HTR-8/SVneo (cell line): Measurements from ENCODE around the gene LBHD1.
A peak's percentile ranks its signal among the peaks of the same experiment; 100 is the strongest.
"Not testable (repeated sequence)": the region's sequence is repeated elsewhere in the genome, so short reads cannot be mapped to it uniquely, and the experiment has no call there.

ENCODE experiments used
- DNase-seq: peaks from one replicate; pipeline ENCODE4 v3.0.0; 2011; ENCODE audit warnings: low spot score, mixed read lengths; ENCODE audit not compliant: insufficient read length
- FAIRE-seq: peaks from 2 replicates; lab custom pipeline; 2011; peaks lifted over from hg19 to GRCh38; lab: Jason Lieb, UNC

LBHD1 gene

DNA sequence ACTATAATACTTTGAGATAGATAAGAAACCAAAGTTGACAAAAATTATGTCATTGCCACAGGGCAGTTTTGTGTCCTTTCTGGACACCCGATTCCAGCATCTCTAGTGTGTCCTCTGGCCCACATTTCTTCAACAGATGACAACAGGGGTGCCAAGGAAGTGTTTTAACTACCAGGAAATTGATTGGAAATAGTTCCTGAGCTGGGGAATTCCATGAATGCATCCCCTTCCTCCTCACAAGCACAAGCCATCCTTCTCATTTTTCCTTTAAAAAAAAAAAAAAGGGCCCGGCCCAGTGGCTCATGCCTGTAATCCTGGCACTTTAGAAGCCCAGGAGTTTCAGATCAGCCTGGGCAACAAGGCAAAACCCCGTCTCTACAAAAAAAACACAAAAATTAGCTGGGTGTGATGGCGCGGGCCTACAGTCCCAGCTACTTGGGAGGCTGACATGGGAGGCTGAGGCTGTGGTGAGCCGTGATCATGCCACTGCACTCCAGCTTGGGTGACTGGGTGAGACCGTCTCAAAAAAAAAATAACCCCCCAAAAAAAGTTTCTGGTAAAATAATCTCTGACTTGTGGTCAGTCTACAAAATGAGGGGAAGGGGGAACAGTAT is 49.5 kb downstream of the LBHD1 start:
- FAIRE-seq (no peak), DNase-seq (no peak)

DNA sequence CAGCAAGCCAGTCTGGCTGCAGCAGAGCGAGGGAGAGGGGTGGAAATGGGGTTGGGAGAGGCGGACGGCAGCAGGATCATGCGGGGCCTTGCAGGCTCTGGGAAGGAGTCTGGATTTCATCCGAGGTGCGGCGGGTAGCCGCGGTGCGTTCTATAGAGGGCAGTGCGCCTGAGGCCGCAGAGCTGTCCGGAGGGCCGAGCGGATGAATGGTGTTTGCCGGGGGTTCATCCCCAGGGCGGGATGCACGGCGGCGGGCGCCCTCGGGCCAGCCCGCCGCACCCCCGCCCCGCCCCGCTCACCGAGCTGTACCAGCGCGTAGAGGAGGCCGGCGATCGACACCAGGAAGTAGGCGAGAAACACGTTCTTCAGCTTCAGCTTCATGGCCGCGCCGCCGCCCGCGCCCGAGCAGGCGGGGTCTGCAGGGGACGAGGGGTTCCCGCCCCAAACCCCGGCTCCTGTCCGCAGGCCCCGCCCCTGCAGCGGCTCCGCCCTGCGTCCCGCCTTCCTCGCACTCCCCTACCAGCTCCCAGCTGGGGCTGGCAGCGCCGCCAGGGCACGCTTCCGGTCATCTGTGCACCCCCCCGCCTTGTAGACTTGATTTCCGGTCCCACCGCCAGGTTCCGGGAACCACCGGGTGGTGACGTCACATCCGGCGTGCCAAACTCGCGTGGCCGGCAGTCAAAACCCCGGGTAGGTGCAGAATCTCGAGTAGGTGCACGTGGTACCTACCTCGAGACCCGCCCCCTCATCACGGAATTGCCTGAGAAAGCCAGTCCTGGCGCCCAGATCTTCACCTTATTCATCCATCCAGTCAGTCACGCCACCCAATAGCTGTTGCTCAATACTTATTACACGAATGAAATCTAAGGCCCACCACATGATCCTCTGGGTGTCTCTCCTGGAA is 50.2 kb downstream of the LBHD1 start, which contains the start of gene B3GAT3:
B3GAT3 (minus strand) TSS at position 420 of the 904 bp plus-strand sequence; CDS start at position 381, 39 bp downstream.
- DNase-seq (peak; percentile 99), FAIRE-seq (peak; percentile 58)

- FAIRE-seq (no peak), DNase-seq (no peak)
Observed at GRCh38 chr11:62621027-62621566, 51.0 kb downstream of the LBHD1 start.

DNA sequence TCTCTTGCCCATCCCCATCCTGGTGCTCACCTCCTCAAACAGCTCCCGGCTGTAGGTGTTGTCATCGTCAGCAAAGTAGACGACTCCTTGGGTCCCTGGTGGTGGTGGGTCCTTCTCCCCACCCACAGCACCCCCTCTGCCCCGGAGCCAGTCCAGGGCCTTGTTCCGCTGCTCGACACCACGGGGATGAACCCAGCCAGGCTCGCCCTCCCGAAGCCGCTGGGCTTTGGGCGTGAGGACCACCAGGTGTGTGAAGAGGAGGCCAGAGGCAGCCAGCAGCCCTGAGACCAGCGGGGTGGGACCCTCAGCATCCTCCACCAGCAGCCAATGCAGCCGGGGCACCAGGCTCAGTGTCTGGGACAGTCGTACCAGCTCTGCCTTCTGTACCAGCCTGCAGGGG is 55.1 kb downstream of the LBHD1 start:
- not testable (repeated sequence) for FAIRE-seq, DNase-seq

DNA sequence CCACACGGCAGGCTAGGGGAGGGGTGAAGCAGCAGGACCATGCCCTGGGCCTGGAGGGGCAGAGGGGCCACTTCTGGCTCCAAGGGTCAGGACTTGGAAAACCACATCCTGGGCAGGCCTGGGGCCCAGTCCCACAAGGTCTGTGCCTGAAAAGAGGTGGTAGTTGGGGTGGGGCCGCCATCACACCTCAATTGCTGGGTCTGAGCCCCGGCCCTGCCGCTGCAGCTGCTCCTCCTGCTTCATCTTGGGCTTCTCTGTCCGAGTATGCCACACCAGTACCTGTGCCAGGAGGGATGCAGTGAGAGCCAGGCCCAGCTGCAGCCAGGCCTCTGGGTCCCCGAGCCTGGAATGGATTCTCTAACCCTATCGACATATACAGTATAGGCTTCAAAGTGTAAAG is 56.5 kb downstream of the LBHD1 start:
- FAIRE-seq (no peak), DNase-seq (no peak)

GRCh38 chr11:62614275-62614674 is 57.8 kb downstream of the LBHD1 start:
- FAIRE-seq (no peak), DNase-seq (no peak)

DNA sequence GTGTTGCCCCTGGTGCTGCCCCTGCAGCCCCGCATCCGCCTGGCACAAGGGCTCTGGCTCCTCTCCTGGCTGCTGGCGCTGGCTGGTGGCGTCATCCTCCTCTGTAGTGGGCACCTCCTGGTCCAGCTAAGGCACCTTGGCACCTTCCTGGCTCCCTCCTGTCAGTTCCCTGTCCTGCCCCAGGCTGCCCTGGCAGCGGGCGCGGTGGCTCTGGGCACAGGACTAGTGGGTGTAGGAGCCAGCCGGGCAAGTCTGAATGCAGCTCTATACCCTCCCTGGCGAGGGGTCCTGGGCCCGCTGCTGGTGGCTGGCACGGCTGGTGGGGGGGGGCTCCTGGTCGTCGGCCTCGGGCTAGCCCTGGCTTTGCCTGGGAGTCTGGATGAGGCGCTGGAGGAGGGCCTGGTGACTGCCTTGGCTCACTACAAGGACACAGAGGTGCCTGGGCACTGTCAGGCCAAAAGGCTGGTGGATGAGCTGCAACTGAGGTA is 58.7 kb downstream of the LBHD1 start:
- FAIRE-seq (no peak), DNase-seq (no peak)
